Colonic mucosa (tissue), 4 donors: ENCODE data around the gene GPHN. TPM values are rescaled to one million over a fixed set of nuclear protein-coding genes. Genes with fewer than 3 reads are reported as not detected.

Source experiments
- DNase-seq: peaks from one replicate; pipeline ENCODE4 v3.0.0-alpha.2; 2020
- H3K27ac ChIP-seq: fragments of 200-600 bp; one replicate; pipeline ENCODE4 v1.8.0; 2021
- H3K27me3 ChIP-seq: fragments of 200-600 bp; one replicate; pipeline ENCODE4 v1.8.0; 2021
- H3K36me3 ChIP-seq: fragments of 200-600 bp; one replicate; pipeline ENCODE4 v1.8.0; 2021
- H3K4me1 ChIP-seq: fragments of 200-600 bp; one replicate; pipeline ENCODE4 v1.8.0; 2021; ENCODE audit warnings: mild to moderate bottlenecking
- H3K4me3 ChIP-seq: fragments of 200-600 bp; one replicate; pipeline ENCODE4 v1.8.0; 2021
- H3K9ac ChIP-seq, 2 donors: one replicate each; pipeline ENCODE4 v1.7.0; 2013; ENCODE audit warnings: control low read depth in 2 of 2, low read depth in 2 of 2, low read length in 2 of 2
- H3K9me3 ChIP-seq: fragments of 200-600 bp; one replicate; pipeline ENCODE4 v1.8.0; 2021
- CTCF ChIP-seq: fragments of 200-600 bp; IDR thresholded peaks from one replicate; pipeline ENCODE4 v1.8.0; 2022; ENCODE audit warnings: antibody characterized with exemption, mild to moderate bottlenecking
- intact Hi-C: fragments of 100-400 bp; cut with DNase I; formaldehyde crosslinking; loops from one replicate; pipeline ENCODE4 v1.14.1; 2022
- total RNA-seq, 2 donors: library from RNA; stranded (reverse); fragmentation: NEBNext Ultra II Directional in 1 of 2; extraction: Animal tissue kit (Norgen Biotek cat#: 25700) in 1 of 2; gene quantifications; one replicate each; pipeline ENCODE4 v1.2.1, GENCODE V29; 2021
- donor health status: healthy.
- donor health status: DM: no; HTN: no; CAD: no.
- donor health status: DM: no; HTN: no; CAD: no.

Gene GPHN
- total RNA-seq, 2 donors from 2014 or later: 32.0 to 45.2 TPM

GRCh38 chr14:66472251-66472650 lies 35.7 kb upstream of the GPHN start:
- no peak for TF ChIP-seq CTCF
- Histone ChIP-seq H3K4me3 (no peak overlapping the region), H3K27ac (no peak overlapping the region), H3K4me1 (no peaks in the 10 kb centered on the region), H3K27me3 (no peaks in the 10 kb centered on the region), H3K36me3 (no peaks in the 10 kb centered on the region), H3K9ac (no peak overlapping the region), H3K9me3 (no peaks in the 10 kb centered on the region)
- no peak for DNase-seq
- intact Hi-C loops: no loop called here

GRCh38 chr14:66473223-66473622 lies 34.7 kb upstream of the GPHN start:
- DNase-seq: no peak
- Histone ChIP-seq H3K9ac (no peak overlapping the region), H3K27me3 (no peaks in the 10 kb centered on the region), H3K36me3 (no peaks in the 10 kb centered on the region), H3K4me3 (no peak overlapping the region), H3K4me1 (no peaks in the 10 kb centered on the region), H3K27ac (no peak overlapping the region), H3K9me3 (no peaks in the 10 kb centered on the region)
- intact Hi-C loops: no loop called here
- TF ChIP-seq CTCF: no peak

- H3K9ac ChIP-seq: no peak overlapping the region
- no peaks in the 10 kb centered on the region for H3K36me3 ChIP-seq
- H3K9me3 ChIP-seq: no peaks in the 10 kb centered on the region
- H3K4me1 ChIP-seq: no peaks in the 10 kb centered on the region
- no peak for TF ChIP-seq CTCF
- intact Hi-C loops: no loop called here
- no peaks in the 10 kb centered on the region for H3K27me3 ChIP-seq
- no peak overlapping the region for H3K4me3 ChIP-seq
- no peak for DNase-seq
- H3K27ac ChIP-seq: no peak overlapping the region
Observed at GRCh38 chr14:66476964-66477363, 31.0 kb upstream of the GPHN start.

GRCh38 chr14:66477567-66477966 lies 30.4 kb upstream of the GPHN start:
- H3K9me3 ChIP-seq: no peaks in the 10 kb centered on the region
- H3K4me3 ChIP-seq: no peak overlapping the region
- no peak for DNase-seq
- no peak for TF ChIP-seq CTCF
- H3K27ac ChIP-seq: no peak overlapping the region
- no peaks in the 10 kb centered on the region for H3K4me1 ChIP-seq
- no peak overlapping the region for H3K9ac ChIP-seq
- no peaks in the 10 kb centered on the region for H3K36me3 ChIP-seq
- intact Hi-C loops: no loop called here
- H3K27me3 ChIP-seq: no peaks in the 10 kb centered on the region

- intact Hi-C loops: no loop called here
- Histone ChIP-seq H3K27me3 (no peaks in the 10 kb centered on the region), H3K27ac (no peak overlapping the region), H3K4me1 (no peaks in the 10 kb centered on the region), H3K9me3 (no peaks in the 10 kb centered on the region), H3K9ac (no peak overlapping the region), H3K36me3 (no peaks in the 10 kb centered on the region), H3K4me3 (no peak overlapping the region)
- DNase-seq: no peak
- no peak for TF ChIP-seq CTCF
Observed at GRCh38 chr14:66482873-66483272, 25.1 kb upstream of the GPHN start.

GRCh38 chr14:66483322-66483721 lies 24.6 kb upstream of the GPHN start:
- Histone ChIP-seq H3K27me3 (no peaks in the 10 kb centered on the region), H3K4me3 (no peak overlapping the region), H3K9me3 (no peaks in the 10 kb centered on the region), H3K9ac (no peak overlapping the region), H3K36me3 (no peaks in the 10 kb centered on the region), H3K4me1 (no peaks in the 10 kb centered on the region), H3K27ac (no peak overlapping the region)
- no peak for TF ChIP-seq CTCF
- intact Hi-C loops: no loop called here
- no peak for DNase-seq
